Fibroblast of mammary gland (primary cell): ENCODE measurements around the gene FARS2.

Experiments used
- DNase-seq: peaks from one replicate; pipeline ENCODE4 v3.0.0-alpha.2; 2010; ENCODE audit warnings: low read depth
- H3K4me3 ChIP-seq: 2 replicates; pipeline ENCODE4 v1.5.1; 2011; ENCODE audit warnings: low read depth, mild to moderate bottlenecking, low read length, moderate library complexity; ENCODE audit not compliant: control insufficient read depth
- TF ChIP-seq, protein P1 (sequence below): conservative IDR thresholded peaks from 2 replicates; pipeline ENCODE4 v1.5.1; 2011; ENCODE audit warnings: low read depth, low read length, inconsistent platforms; ENCODE audit not compliant: control insufficient read depth, insufficient read depth

The FARS2 gene

DNA sequence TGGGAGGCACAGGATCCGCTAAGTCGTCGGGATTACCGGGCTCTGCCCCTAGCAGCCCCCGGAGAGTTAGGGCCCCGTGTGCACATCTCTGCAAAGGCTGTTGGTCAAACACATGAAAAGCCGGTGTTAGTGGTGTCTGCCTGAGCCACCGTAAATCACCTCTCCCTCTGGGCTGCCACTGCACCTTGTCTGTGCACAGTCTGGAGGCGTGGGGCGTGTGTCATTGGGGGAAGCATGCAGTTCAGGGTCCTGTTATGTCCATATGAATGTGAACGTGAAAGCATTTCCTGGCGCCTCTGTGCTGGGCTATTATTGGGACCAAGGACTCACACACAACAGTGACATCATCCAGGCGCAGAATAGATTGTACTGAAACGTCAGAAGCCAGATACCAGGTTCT, 439.9 kb downstream of the FARS2 start:
- no peak overlapping the region for H3K4me3 ChIP-seq
- TF ChIP-seq, protein P1, sequence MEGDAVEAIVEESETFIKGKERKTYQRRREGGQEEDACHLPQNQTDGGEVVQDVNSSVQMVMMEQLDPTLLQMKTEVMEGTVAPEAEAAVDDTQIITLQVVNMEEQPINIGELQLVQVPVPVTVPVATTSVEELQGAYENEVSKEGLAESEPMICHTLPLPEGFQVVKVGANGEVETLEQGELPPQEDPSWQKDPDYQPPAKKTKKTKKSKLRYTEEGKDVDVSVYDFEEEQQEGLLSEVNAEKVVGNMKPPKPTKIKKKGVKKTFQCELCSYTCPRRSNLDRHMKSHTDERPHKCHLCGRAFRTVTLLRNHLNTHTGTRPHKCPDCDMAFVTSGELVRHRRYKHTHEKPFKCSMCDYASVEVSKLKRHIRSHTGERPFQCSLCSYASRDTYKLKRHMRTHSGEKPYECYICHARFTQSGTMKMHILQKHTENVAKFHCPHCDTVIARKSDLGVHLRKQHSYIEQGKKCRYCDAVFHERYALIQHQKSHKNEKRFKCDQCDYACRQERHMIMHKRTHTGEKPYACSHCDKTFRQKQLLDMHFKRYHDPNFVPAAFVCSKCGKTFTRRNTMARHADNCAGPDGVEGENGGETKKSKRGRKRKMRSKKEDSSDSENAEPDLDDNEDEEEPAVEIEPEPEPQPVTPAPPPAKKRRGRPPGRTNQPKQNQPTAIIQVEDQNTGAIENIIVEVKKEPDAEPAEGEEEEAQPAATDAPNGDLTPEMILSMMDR = no peak
- DNase-seq = no peak

DNA sequence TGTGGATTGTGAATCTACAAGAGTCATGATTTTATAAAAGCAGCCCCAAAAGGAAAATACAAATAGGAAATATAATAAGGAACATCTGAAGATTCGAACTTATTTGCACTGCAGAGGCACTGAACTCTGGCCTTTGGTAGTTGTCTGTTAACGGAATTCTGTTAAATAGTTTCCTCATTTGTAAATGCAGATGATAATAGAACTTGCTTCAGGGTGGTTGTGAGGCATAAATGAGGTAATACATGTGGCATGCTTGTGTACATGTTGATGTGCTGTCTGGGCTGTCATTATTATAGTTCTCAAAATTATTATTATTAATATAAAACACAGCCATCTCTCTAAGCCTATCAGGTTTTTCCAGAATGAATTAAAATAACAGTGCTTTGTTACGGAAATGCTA, 443.4 kb downstream of the FARS2 start:
- no peak for DNase-seq

DNA sequence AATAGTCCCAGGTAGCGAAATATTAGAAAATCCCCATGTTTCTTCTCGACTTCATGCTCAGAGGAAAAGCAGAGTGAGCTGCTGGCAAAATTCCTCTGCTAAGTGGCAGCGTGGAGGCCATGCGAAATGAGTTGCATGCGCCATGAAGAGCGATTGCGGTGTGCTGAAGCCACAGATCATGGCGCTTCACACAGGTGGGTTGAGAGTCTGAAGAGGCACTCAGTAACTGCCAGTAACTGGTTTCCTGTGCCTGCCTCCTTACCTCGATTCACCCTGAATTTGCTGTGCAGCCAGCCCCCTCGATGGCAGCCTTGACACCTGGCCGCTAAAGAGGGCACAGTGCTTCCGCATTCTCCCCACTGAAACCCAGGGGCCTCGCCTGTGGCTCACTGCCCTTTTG, 443.9 kb downstream of the FARS2 start:
- TF ChIP-seq, protein P1 = no peak
- no peak for DNase-seq
- no peak overlapping the region for H3K4me3 ChIP-seq

More for the DNA sequence above, 443.4 kb downstream of the FARS2 start:
- TF ChIP-seq, protein P1 = no peak
- no peak overlapping the region for H3K4me3 ChIP-seq

DNA sequence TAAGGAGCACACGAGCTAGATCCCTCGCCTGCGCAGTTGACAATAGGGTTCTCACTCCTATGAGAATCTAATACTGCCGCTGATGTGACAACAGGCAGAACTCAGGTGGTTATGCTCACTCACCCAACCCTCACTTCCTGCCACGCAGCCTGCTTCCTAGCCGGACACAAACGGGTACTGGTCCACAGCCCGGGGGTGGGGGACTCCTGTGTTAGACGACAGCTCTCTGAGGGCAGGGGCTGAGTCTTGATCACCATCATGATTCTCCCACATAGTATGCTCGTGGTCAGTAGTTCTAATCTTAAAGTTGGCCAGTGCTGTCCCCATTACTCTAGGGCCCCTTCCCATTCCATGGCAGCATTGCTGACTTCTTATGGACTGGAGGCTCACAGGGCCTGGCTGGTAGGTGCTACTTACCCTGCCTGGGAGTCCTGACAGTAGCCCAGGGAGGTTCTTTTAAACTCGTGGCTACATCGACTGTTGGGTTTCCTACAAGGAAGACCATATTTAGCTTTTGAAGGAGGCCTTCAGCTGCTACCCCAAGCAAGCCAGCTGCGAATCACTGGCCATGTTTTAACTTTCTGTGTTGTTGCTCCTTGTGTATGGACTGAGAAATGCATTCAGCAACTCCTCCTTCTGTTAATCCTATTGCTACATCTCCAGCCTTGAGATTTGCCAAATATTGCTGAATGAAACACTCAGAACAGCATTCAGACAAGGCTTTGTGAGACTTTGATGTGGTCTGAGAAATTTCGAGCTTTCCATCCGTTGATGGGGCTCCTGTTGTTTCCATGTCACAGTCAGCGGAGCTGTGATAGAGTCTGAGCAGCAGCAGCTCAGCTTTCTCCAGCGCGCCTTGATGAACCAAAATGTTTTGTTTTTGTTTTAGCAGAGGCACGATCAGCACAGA, 445.1 kb downstream of the FARS2 start:
- TF ChIP-seq, protein P1 = no peak
- no peak for DNase-seq
- no peak overlapping the region for H3K4me3 ChIP-seq

DNA sequence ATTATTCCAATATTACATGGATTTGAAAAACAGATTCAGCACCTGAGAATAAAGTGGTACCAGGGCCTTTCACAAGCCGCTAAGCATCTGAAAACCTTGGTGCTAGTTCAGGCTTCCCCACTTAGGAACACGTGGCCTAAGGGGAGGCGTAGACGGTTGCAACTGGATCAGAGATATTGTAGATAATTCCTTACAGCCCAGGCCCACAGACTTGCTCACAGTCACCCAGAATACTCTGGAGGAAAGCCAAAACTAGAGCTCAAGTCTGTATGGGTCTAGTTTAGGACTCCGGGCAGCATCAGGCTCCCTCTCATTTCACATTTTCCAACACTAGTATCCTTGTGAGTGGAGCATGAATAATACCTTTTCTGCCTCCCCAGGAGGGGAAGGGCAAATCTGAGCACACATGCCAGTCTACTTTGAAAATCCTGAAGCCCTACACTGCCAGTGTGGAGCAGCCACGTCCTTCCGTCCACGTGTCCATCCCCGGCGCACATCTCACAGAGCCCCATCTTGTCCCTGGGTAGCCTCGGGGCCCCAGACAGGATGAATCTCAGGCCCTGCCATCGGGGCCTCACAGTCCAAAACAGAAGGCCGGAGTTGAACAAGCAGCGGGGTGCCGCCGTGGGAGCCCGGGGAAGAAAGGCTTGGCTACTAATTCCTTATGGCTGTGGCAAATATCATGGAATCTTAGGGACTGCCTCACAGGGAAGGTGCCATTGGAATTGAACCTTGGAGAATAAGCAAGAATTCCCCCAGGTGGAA, 446.1 kb downstream of the FARS2 start:
- no peak for DNase-seq
- TF ChIP-seq, protein P1 = no peak
- H3K4me3 ChIP-seq = no peak overlapping the region

DNA sequence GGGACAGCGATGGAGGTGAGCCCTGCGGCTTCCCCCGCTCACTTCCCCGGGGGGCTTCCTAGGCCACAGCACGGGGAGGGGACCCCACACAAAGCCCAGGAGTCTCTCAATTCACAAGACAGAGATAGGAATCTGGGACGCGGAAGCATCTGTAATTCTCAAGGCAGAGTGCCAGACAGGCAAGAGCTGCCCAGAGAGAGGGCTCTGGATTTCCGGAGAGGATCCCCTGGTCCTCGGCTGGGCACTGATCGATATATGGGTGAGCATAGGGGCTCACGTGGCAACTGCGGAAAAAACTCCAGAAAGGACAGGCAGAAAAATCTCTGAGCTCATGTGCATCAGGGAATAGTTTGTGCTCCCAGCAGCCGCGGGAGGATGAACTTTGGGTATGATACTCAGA, 449.2 kb downstream of the FARS2 start:
- DNase-seq = no peak
- TF ChIP-seq, protein P1 = no peak
- H3K4me3 ChIP-seq = no peak overlapping the region
